ENCODE data around the gene TBC1D32. TPM values are rescaled to one million over a fixed set of nuclear protein-coding genes. Genes with fewer than 3 reads are reported as not detected.
A peak's percentile ranks its signal among the peaks of the same experiment; 100 is the strongest.
"Not testable (repeated sequence)": the region's sequence is repeated elsewhere in the genome, so short reads cannot be mapped to it uniquely, and the experiment has no call there.

TBC1D32 gene
- total RNA-seq, 3 donors from 2014 or later (not counting 1 experiment from before 2014, with no cell fraction given) = 8.9 to 17.4 (median 14.2) TPM

GRCh38 chr6:121338366-121338765 is 4.1 kb upstream of the TBC1D32 start:
- H3K4me1 ChIP-seq (ENCODE audit: control insufficient read depth, insufficient read depth, low read length) = peaks cover 7% of the 10 kb centered on the region
- intact Hi-C loops (cut with micrococcal nuclease) = no loop called here
- Mint-ChIP-seq H3K27ac (no peak overlapping the region), H3K27me3 (ENCODE audit: low read depth in 2 of 2) (peaks cover 10 to 20% of the 10 kb centered on the region in 2 donors), H3K4me3 (no peak overlapping the region), H3K9me3 (no peaks in the 10 kb centered on the region), H3K4me1 (peaks cover 14 to 19% of the 10 kb centered on the region in 2 donors), H3K36me3 (peaks cover 7% of the 10 kb centered on the region)
- no peak overlapping the region for H3K4me3 ChIP-seq (ENCODE audit: low read length)
- TF ChIP-seq CTCF (IDR thresholded peaks at IDR 0.05) = no peak
- no peaks in the 10 kb centered on the region for H3K27me3 ChIP-seq (ENCODE audit: control insufficient read depth, insufficient read depth, low read length)
- WGBS (ENCODE audit: insufficient coverage) = no CpG with 5 or more reads among the region's 1 CpG
- H3K36me3 ChIP-seq (ENCODE audit: control insufficient read depth, insufficient read depth, low read length) = no peaks in the 10 kb centered on the region
- DNase-seq (no peak), ATAC-seq (no peak)
- H3K27ac ChIP-seq (ENCODE audit: low read length) = no peak overlapping the region
- no peaks in the 10 kb centered on the region for H3K9me3 ChIP-seq (ENCODE audit: control insufficient read depth, insufficient read depth, low read length)

DNA sequence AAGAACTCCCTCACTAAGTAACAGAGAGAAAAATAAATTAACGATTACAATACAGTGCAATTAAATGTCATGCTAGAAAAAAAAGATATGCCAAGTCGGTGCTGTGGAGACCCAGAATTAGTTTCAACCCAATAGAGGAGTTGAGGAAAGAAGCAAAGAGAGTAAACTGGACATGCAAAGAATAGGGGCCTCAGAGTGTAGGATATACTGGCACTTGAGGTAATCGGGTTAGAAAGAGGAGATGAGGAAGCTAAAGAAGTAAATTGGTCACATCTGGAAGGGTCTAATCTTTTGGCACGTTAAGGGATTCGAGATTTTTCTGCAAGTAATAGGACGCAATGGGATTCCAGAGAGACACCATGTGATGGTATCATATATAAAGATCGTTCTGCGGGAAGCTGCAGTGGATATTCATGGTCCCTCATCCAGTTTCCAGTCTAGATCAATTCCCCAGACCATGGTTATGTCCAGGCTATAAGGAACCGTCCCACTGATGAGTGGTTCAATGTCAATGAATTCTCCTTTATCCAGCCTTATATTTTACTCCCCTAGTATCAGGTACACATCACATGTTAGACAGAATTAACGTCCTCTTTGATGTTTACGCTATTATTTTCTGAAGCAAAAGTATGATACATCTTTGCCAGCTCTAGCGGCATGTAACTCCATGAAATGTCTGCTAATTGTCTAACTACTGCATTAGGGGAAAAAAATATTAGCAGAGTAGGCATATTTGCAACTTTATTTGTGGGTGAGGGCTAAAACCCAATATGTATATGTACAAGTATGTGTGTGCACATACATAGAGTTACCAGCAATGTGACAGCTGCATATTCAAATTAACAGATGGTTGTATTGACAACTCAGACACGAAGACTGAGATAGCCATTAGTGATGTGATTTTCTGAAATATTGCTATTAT is 1.1 kb upstream of the TBC1D32 start:
- H3K4me3 Mint-ChIP-seq = peak overlapping the region; percentile 97
- DNase-seq (peak in 1 of 2 donors; percentile 5), ATAC-seq (no peak)
- Histone ChIP-seq H3K9me3 (ENCODE audit: control insufficient read depth, insufficient read depth, low read length) (no peaks in the 10 kb centered on the region), H3K27me3 (ENCODE audit: control insufficient read depth, insufficient read depth, low read length) (no peaks in the 10 kb centered on the region), H3K4me1 (ENCODE audit: control insufficient read depth, insufficient read depth, low read length) (peaks cover 7% of the 10 kb centered on the region), H3K4me3 (ENCODE audit: low read length) (peak overlapping the region; percentile 89), H3K36me3 (ENCODE audit: control insufficient read depth, insufficient read depth, low read length) (no peaks in the 10 kb centered on the region), H3K27ac (ENCODE audit: low read length) (peak overlapping the region; percentile 98)
- H3K4me1 Mint-ChIP-seq = peaks cover 14 to 34% of the 10 kb centered on the region in 2 donors
- WGBS (ENCODE audit: insufficient coverage) = 82% methylated on average over 12 of the region's 13 CpGs
- peak overlapping the region; percentile 91 to 96 for H3K27ac Mint-ChIP-seq
- peaks cover 7% of the 10 kb centered on the region for H3K36me3 Mint-ChIP-seq
- TF ChIP-seq CTCF (IDR thresholded peaks at IDR 0.05) = no peak
- intact Hi-C loops (cut with micrococcal nuclease) = no loop called here
- no peaks in the 10 kb centered on the region for H3K9me3 Mint-ChIP-seq
- H3K27me3 Mint-ChIP-seq (ENCODE audit: low read depth in 2 of 2) = peaks cover 3 to 6% of the 10 kb centered on the region in 2 donors

DNA sequence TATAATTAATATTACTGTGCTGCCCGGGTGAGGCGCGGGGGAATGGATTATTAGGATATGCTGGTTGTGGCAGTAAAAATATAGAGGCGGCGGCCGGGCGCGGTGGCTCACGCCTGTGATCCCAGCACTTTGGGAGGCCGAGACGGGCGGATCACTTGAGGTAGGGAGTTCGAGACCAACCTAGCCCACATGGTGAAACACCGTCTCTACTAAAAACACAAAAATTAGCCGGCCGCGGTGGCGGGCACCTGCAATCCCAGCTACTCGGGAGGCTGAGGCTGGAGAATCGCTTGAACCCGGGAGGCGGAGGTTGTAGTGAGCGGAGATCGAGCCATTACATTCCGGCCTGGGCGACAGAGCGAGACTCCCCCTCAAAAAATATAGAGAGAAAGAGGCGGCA is 586 bp downstream of the TBC1D32 start:
- intact Hi-C loops (cut with micrococcal nuclease); H3K4me1 ChIP-seq (ENCODE audit: control insufficient read depth, insufficient read depth, low read length); H3K9me3 ChIP-seq (ENCODE audit: control insufficient read depth, insufficient read depth, low read length); H3K27me3 ChIP-seq (ENCODE audit: control insufficient read depth, insufficient read depth, low read length); H3K36me3 Mint-ChIP-seq; H3K36me3 ChIP-seq (ENCODE audit: control insufficient read depth, insufficient read depth, low read length); H3K9me3 Mint-ChIP-seq; ATAC-seq; H3K27me3 Mint-ChIP-seq (ENCODE audit: low read depth in 2 of 2): not testable (repeated sequence)
- peak overlapping the region; percentile 89 for H3K4me3 ChIP-seq (ENCODE audit: low read length)
- peak overlapping the region; percentile 98 for H3K27ac ChIP-seq (ENCODE audit: low read length)
- H3K4me3 Mint-ChIP-seq = peak overlapping the region; percentile 97
- DNase-seq = peak in 1 of 2 donors; percentile 4
- WGBS (ENCODE audit: insufficient coverage) = 98% methylated on average over 25 of the region's 28 CpGs
- peaks cover 14 to 34% of the 10 kb centered on the region in 2 donors for H3K4me1 Mint-ChIP-seq
- peak overlapping the region; percentile 91 to 96 for H3K27ac Mint-ChIP-seq

DNA sequence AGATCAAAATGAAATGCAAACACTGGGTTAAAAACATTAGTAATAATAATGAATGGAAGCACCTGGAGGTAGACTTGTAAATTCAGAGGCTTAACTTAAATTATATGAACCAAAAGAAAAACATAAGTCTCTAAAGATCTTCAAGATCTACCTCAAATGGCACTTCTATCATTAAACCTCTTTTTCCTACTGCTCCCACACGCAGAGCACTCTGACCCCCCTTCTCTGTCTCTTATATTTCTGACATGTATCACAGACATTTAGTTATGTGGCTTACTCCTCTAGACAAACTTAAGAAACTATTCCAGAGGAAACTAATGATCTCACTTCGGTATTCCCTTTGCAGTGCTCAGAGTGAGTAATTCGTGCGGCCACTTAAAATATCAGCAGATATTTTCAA is 1.1 kb downstream of the TBC1D32 start:
- H3K4me1 Mint-ChIP-seq = peaks cover 14 to 34% of the 10 kb centered on the region in 2 donors
- Histone ChIP-seq H3K4me1 (ENCODE audit: control insufficient read depth, insufficient read depth, low read length) (peaks cover 7% of the 10 kb centered on the region), H3K27ac (ENCODE audit: low read length) (no peak overlapping the region), H3K36me3 (ENCODE audit: control insufficient read depth, insufficient read depth, low read length) (no peaks in the 10 kb centered on the region), H3K27me3 (ENCODE audit: control insufficient read depth, insufficient read depth, low read length) (no peaks in the 10 kb centered on the region), H3K9me3 (ENCODE audit: control insufficient read depth, insufficient read depth, low read length) (no peaks in the 10 kb centered on the region), H3K4me3 (ENCODE audit: low read length) (no peak overlapping the region)
- H3K27ac Mint-ChIP-seq = peak overlapping the region; percentile 91 to 96
- ATAC-seq (no peak), DNase-seq (no peak)
- H3K9me3 Mint-ChIP-seq = no peaks in the 10 kb centered on the region
- H3K27me3 Mint-ChIP-seq (ENCODE audit: low read depth in 2 of 2) = peaks cover 0 to 6% of the 10 kb centered on the region in 2 donors
- intact Hi-C loops (cut with micrococcal nuclease) = no loop called here
- H3K36me3 Mint-ChIP-seq = peaks cover 7% of the 10 kb centered on the region
- H3K4me3 Mint-ChIP-seq = peak overlapping the region; percentile 97
- TF ChIP-seq CTCF (IDR thresholded peaks at IDR 0.05) = no peak
- WGBS (ENCODE audit: insufficient coverage) = 96% methylated on average over 4 of the region's 4 CpGs
